ENCODE measurements around the gene KRTAP3-1.
"Not testable (repeated sequence)": the region's sequence is repeated elsewhere in the genome, so short reads cannot be mapped to it uniquely, and the experiment has no call there.

KRTAP3-1 gene

GRCh38 chr17:41008811-41009210 lies at the start of gene KRTAP3-1:
Gene KRTAP3-1 (minus strand): TSS chr17:41009128. CDS start chr17:41009074, 54 bp downstream.
- no peak for DNase-seq (ENCODE audit: low read depth)

DNA sequence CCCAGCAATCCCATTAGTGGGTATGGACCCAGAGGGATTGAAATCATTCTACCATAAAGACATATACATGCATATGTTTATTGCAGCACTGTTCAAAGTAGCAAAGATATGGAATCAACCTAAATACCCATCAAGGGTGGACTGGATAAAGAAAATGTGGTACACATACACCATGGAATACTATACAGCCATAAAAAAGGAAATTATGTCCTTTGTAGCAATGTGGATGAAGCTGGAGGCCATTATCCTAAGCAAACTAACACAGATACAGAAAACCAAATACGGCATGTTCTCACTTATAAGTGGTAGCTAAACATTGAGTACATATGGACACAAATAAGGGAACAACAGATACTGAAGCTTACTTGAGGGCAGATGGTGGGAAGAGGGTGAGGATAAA lies 48.6 kb upstream of the KRTAP3-1 start:
- no peak for DNase-seq (ENCODE audit: low read depth)

DNA sequence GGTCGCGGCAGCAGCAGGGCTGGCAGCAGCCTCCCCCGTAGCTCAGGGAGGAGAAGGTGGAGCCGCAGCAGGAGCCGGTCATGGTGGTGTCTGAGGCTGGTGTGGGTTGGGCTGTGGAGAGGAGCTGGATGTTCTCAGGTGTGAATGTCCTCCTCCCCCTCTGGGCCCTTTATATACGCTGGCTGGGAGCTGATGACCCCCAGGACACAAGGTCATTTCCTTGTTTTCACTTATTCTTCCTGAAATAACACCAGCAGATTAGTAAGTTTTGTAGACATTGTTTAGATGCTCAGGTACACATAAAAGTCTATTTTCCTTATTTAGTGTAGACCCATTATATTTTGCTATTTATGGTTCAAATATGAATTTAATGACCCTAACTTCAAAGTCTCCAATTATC lies 46.2 kb upstream of the KRTAP3-1 start, which contains the start of gene KRTAP2-2:
Gene KRTAP2-2, minus strand, starts transcription at position 101 of the 400 bp plus-strand sequence. Its CDS starts 19 bp downstream, at position 82.
- not testable (repeated sequence) for DNase-seq (ENCODE audit: low read depth)

GRCh38 chr17:41054556-41054955 lies 45.6 kb upstream of the KRTAP3-1 start:
- not testable (repeated sequence) for DNase-seq (ENCODE audit: low read depth)

DNA sequence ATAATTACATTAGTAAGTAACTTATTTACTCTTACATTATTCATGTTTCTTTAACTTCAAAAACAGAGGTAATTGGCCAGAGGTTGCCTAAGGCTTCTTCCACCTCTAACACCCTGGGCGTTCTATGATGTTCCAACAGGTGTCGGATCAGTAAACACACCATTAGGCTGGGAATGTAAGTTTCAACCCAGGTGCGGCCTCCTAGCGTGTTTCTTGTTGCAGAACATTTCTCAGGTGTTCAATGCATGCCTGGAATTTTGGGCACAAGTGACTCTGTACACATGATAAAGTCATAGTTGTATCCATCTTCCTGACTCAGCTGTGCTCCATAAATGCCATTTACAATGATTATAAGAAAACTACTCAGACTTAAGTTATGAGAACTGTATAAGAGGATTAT lies 45.1 kb upstream of the KRTAP3-1 start:
- DNase-seq (ENCODE audit: low read depth) = no peak

DNA sequence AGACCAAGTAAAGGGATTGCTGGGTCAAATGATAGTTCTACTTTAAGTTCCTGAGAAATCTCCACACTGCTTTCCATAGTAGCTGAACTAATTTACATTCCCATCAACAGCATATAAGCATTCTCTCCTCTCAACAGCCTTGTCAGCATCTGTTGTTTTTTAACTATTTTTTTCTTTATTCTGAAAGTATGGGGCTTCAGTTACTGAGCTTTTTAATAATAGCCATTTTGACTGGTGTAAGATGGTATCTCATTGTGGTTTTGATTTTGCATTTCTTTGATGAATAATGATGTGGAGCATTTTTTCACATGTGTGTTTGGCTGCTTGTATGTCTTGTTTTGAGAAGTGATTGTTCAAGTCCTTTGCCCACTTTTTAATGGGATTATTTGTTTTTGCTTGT lies 43.6 kb upstream of the KRTAP3-1 start:
- no peak for DNase-seq (ENCODE audit: low read depth)

GRCh38 chr17:41049110-41049509 lies 40.2 kb upstream of the KRTAP3-1 start:
- no peak for DNase-seq (ENCODE audit: low read depth)

- DNase-seq (ENCODE audit: low read depth) = no peak
These were observed 39.5 kb upstream of the KRTAP3-1 start for GRCh38 chr17:41048441-41048840.

GRCh38 chr17:41046735-41047465 lies 38.0 kb upstream of the KRTAP3-1 start, which contains the start of gene KRTAP2-1:
Gene KRTAP2-1 (minus strand): TSS chr17:41047316. CDS start chr17:41047267, 49 bp downstream.
- not testable (repeated sequence) for DNase-seq (ENCODE audit: low read depth)

DNA sequence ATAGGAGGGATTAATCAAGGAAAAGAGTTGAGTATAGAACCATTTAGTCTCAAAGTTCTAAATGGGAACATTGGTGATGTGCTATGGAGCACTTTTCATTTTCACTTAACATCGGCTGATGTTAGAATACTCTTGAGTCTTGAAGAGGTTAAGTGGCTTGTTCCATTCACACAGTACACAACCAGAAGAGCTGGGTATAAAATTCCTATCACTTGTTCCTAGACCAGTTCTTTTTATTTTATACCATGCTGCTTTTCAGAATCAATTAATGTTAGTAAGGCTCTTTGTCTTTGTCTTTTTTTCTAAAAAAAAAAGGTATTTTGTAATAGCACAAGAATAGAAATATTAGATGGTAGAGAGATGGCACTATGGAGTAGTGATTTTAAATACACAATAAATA lies 34.0 kb upstream of the KRTAP3-1 start:
- DNase-seq (ENCODE audit: low read depth) = no peak

DNA sequence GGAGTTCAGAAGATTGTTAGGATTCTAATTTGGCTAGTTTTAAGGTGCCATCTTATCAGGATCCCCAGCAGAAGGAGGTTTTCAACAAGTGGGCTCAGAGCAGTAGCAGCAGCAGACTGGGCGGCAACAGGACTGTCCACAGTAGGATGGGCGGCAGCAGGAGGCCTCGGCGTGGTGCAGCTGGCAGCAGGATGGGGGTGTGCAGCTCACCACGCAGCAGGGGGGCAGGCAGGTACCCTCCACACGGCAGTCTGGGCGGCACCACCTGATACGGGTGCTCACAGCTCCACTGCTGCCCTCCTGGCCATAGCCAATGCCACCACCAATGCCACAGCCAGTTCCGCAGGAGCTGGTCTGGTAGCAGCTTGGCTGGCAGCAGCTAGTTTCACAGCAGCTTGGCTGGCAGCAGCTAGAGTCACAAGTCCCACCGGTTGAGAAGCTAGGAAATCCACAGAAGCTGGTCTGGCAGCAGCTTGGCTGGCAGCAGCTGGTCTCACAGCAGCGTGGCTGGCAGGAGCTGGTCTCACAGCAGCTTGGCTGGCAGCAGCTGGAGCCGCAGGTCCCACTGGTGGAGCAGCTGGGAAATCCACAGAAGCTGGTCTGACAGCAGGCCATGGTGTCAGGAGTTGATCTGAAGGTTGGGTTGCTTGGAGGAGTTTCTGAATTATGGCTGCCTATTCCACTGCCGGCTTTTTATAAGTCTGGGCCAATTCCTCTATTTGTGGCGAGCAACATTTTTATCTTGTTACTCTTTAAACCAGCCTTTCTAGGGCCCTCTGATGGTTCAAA lies 32.0 kb upstream of the KRTAP3-1 start, which contains the start of gene KRTAP1-1:
Gene KRTAP1-1, minus strand, starts transcription at position 668 of the 789 bp plus-strand sequence. Its CDS starts 53 bp downstream, at position 615.
- DNase-seq (ENCODE audit: low read depth) = not testable (repeated sequence)

DNA sequence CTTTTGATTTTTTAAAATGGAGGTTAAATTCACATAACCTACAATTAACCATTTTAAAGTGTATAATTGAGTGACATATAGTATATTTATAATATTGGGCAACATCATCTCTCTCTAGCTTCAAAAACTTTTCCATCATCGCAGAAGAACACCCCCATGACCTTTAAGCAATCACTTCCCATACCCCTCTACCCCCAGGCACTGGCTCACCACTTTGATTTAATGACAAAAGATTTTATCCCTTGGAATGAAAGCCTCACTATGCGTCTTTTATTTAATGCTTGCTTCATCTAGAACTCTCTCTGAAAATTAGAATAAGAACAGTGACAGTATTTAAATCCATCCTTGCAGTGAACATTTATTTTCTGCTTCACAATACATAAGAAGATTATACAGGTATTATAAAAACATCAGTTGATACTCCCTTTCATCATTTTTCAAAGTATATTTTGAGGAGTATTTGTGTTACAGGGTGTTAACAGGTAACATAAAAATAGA lies 29.0 kb upstream of the KRTAP3-1 start:
- DNase-seq (ENCODE audit: low read depth) = no peak

- not testable (repeated sequence) for DNase-seq (ENCODE audit: low read depth)
These were observed 25.5 kb upstream of the KRTAP3-1 start, which contains the start of gene KRTAP1-3 for GRCh38 chr17:41034346-41034935. Gene KRTAP1-3 (minus strand): TSS chr17:41034874. CDS start chr17:41034821, 53 bp downstream.

- no peak for DNase-seq (ENCODE audit: low read depth)
These were observed 20.8 kb upstream of the KRTAP3-1 start, which contains the start of gene KRTAP1-4 for GRCh38 chr17:41029633-41030245. Gene KRTAP1-4 (minus strand): TSS chr17:41030195. CDS start chr17:41030078, 117 bp downstream.

DNA sequence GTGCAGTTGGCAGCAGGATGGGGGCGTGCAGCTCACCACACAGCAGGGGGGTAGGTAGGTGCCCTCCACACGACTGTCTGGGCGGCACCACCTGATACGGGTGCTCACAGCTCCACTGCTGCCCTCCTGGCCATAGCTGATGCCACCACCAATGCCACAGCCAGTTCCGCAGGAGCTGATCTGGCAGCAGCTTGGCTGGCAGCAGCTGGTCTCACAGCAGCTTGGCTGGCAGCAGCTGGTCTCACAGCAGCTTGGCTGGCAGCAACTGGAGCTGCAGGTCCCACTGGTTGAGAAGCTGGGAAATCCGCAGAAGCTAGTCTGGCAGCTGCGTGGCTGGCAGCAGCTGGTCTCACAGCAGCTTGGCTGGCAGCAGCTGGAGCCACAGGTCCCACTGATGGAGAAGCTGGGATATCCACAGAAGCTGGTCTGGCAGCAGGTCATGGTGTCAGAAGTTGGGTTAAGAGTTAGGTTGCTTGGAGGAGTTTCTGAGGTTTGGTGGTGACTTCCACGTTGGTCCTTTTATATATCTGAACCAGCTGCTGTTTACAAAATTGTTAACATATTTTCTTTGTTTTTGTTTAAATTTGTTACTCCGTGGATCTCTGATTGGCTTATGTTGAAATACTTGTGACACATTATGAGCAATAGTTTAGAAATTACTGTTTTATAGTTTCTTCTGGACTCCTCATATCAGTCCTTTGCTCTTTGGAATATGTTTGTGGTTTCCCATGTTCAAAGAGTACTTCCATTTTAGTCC lies 18.0 kb upstream of the KRTAP3-1 start, which contains the start of gene KRTAP1-5:
Gene KRTAP1-5, minus strand, starts transcription at position 494 of the 757 bp plus-strand sequence. Its CDS starts 53 bp downstream, at position 441.
- no peak for DNase-seq (ENCODE audit: low read depth)

GRCh38 chr17:41024697-41025096 lies 15.8 kb upstream of the KRTAP3-1 start:
- no peak for DNase-seq (ENCODE audit: low read depth)

DNA sequence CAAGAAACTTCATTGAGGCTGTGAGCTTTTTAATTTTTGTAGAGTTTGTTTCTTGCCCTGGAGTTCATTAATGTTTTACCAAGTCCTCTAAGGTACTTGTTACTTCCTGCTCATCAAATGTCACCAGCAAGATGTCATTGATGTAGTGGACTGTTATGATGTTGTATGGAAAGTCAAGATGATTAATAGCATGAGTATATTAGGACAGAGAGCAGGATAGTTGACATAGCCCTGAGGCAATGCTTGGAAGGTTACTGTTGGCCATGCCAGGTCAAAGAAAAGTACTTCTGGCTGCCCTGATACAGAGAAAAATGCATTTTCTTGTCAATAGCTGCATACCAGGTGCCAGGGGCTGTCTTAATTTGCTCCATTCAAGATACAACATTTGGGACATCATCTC lies 11.4 kb upstream of the KRTAP3-1 start:
- DNase-seq (ENCODE audit: low read depth) = no peak

DNA sequence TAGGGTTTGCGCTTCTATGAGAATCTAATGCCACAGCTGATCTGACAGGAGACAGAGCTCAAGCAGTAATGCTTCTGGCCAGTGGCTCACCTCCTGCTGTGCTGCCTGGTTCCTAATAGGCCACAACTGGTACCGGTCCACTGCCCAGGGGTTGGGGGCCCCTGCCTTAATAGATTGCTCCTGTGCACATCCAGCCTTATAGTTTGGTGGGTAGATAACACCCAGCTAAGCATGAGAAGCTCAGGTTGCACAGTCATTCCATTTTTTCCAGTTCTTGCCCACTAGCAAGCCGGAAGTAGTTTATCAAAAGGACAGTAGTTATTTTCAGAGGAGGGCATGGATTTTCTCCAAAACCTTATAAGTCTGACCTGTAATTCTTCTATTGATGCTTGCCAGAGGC lies 10.5 kb upstream of the KRTAP3-1 start:
- DNase-seq (ENCODE audit: low read depth) = no peak

- no peak for DNase-seq (ENCODE audit: low read depth)
These were observed 9.6 kb upstream of the KRTAP3-1 start for GRCh38 chr17:41018541-41018940.

GRCh38 chr17:41016578-41017215 lies 7.8 kb upstream of the KRTAP3-1 start:
- no peak for DNase-seq (ENCODE audit: low read depth)
